Stimulated activated CD4-positive, alpha-beta T cell treated with anti-CD3 and anti-CD28 coated beads, TNF-alpha, amount 100 ng/mL, for 1 hour (primary cell): ENCODE results near the gene RAI1.

ENCODE experiments used
- DNase-seq, 3 donors: peaks; one replicate each; pipeline ENCODE4 v3.0.0-alpha.2; 2020; ENCODE audit warnings: low read depth in 3 of 3, low spot score in 1 of 3

RAI1 gene

DNA sequence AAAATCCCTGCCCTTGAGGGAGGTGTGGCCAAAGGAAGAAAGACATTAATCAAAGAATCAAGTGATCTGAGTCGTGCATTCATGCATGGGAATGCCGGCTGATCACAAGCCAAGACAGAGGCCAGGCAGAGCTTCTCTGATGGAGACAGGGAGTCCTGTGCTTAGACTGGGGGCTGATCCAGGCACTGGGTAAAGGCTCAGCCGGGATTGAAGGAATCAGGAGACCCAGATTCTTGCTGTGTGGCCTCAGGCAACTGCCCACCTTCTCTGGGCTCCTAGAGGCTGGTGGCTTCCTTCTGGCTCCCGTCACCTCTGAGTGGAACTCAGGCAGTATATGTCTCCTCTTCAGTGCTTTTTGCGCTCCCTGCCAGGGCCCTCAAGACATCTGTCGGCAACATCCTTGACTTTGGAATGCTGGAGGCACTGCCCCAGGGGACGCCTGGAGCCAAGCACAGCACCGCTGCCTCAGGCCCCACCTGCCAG, 17.7 kb downstream of the RAI1 start:
- no peak for DNase-seq

DNA sequence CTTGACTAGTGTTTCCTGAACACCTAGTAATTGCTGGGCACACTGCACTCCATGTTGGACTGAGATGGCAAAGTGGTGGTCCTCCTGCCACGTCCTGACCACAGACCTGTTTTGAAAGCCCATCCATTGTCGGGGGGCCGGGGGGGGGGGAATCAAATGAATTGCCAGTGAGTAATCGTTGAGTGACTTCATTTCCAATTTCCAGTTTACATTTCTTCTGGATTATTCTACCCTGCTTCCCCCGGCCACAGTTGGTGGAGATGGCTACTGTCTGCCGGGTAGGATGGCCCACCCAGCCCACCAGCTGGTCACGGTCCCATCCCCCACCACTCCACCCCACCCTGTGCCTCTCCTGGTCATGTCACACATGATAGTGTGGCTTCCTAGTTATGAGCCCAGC, 18.2 kb downstream of the RAI1 start:
- no peak for DNase-seq

DNA sequence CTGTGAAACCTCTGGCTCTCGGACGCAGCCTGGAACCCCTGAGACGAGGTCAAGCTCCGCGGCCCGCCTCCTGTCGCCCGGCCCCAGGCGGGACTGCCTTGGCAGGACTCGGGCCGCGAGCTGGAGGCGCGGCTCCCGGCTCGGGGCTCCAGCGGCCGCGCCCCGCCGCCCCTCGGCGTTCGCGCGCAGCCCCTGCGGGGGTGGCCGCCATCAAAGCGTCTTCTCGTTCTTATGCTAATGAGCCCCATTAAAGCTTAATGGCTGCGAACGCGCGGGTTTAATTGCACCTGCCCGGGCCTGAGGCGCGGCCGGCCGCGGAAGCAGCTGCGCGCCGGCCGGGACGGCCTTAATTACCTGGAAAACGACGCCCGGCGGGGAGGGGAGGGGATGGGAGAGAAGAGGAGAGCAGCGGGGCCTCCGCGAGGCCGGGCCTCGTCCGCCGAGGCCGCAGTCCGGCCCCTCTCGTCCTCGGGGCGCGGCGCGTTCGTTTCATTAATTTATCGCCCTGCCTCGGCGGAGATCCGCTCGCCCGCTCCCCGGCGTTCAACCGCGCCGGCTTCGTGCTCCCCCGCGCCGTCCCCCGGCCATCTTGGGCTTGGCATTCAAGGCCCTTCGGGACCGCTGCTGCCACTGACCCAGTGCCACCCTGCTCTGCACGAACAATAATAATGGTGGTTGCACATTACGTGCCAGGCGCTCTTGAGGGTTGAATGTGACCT, 19.2 kb downstream of the RAI1 start:
- DNase-seq, result no peak

DNA sequence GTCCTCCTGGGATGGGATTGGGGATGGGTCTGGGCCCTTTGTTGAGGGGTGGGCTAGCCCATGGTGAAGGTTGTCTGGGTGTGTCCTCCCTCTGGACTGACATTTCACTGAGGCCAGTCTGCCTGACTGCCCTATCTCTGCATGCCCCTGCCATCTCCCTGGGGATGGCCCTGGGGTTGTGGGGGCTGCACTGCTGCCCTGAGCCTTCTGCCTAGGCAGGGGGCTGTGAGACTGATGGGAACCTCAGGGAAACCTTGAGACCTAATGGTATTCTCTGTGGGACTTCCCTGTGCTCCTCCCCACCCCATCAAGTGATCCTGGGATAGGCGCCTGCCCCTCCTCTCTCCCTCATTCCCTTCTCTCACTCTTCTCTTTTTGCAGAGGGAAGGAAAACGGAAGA, 19.9 kb downstream of the RAI1 start:
- no peak for DNase-seq

DNA sequence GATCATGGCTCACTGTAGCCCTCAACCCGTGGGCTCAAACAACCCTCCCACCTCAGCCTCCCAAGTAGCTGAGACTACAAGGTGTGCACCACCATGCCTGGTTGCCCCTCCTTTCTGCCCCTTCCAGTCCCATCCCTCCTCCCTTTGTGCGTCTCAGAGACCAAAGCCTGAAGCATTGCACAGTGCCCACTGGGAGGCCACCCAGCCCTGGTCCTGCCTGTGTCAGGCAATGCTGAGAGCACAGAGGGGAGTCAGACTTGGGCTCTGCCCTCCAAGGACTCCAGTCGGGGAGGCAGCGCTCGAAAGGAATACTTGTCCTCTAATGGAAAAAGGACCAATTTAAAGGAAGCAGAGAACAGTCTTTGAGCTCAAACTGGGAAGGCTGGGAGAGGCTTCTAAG, 20.4 kb downstream of the RAI1 start:
- DNase-seq, result no peak

DNA sequence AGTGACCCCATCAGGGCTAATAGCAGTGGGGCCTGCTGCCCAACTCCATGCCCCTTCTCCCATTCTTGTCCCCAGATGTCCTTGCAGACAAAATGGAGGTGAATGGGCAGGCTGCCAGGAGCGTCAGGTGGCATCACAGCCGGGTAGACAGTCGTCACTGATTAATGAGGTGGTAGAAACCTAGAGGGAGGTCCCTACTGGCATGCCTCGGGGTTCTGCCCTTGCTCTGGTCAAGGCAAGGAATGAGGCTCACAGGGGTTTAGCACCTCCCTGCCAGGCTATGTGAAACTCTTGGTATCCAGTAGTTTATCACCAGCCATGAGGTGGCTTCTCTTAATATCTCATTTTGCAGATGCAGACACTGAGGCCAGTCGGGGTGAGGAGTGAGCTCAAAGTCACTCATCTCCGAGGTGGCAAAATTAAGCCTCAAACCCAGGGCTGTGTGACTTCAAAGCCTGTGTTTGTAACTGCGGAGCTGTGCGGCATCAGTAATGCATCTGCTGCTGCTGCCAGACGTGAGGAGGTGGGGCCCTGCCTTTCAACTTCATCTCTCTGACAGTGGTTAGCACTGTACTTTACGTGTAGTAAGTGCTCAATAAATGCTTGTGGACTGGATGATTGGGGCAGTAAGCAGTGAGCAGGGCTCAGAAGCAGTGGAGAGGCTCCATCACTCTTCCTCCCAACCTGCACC, 21.3 kb downstream of the RAI1 start:
- no peak for DNase-seq

DNA sequence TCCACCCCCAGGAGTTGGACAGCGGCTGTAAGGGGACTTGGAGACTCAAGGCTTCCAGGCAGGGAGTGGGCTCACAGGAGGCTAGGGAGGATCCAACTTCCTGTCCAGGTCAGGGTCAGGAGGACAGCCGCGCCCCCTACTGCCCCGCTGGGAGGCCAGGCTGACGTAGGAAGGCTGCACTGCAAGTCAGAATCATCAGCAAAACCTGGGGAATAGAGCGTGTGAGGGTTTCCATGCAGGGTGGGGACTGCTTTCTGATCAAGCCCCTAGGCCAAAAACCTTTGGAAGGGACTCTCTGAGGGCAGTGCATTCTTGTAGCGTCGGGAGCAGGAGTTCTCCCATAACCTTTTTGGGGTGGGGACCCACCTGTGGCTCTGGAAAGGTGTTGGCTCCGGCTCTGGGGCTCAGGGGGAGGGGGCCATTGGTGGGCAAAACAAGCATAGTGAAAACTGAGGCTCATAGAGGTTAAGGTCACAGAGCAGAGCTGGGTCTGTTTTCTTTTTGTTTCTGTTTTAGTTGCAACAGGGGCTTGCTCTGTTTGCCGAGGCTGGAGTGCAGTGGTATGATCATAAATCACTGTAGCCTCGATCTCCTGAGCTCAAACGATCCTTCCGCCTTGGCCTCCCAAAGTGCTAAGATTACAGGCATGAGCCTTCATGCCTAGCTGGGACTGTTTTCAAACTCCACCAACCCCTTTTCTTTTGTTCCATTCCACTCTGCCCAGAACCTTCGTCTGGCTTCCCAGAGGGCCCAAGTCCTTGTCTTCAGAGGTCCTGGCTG, 22.1 kb downstream of the RAI1 start:
- DNase-seq, result no peak

DNA sequence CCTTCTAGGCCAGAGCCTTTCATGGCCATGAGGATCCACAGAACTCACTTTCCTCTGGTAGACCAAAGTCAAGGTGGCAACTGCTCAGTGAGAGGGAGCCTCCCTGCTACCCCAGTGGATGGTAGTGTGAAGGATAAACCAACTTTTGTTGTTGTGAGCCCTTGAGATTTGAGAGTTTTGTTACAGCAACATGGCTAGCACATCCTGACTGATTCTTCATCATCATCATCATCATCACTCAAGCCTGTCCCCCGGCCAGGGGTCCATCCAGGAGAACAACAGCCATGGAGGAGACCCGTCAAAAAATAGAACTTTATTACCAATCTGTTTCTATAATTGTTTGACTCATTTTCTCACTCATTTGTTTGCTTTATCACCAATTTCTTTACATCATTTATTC, 23.7 kb downstream of the RAI1 start:
- no peak for DNase-seq

DNA sequence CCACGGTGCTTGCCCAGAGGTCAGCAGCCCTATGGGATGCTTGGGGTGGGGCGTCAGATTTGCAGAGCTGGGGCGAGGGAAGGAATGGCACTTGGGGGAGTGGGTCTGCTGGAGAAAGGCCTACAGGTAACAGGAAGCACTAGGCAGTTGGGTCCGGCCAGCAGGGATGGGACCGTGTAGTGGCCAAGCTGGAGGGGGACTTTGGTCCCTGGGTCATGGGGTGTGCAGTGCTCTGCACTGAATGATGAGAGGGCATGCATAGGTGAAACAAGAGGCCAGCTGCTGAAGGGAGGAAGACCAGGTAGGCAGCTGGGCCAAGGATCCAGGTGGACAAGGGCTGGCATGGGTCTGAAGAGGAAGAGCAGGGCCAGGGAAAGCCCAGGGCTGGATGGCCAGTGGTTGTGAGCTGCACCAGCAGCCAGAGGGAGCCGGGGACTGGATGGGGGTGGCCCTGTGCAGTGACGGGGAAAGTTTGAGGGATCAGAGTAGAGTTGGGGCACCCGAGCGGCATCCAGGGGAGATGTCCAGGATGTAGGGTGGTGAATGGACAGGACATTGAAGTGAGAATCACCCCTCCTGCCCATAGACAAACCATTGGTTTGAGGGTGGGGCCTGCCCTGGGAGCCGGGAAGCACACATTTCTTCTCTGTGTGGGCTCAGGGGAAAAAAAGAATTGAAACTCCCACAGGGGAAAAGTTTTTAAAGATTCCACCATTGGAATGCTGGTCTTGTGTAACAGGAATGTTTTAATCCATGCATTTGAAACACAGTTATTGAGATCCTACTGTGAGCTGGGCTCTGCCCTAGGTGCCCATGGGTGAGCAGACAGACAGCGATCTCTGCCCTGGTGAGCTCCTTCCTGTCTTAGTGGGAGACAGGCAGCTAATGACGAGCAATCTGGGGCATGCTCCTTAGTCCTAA, 25.1 kb downstream of the RAI1 start:
- DNase-seq, result no peak

DNA sequence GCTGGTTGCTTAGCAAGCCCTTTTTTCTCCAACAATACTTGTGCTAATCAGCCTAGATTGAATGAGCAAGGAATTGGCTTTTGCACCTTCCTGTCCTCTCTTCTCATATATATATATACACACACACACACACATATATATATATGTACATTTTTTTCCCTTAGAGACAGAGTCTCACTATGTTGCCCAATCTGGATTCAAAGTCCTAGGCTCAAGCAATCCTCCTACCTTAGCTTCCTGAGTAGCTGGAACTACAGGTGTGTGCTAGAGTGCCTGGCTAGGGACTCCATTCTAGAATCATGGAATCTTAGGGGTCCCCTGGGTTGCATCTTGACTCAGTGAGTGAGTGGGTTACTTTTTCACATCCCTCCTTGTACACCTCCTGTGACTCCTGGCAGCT, 27.0 kb downstream of the RAI1 start:
- DNase-seq, result no peak

DNA sequence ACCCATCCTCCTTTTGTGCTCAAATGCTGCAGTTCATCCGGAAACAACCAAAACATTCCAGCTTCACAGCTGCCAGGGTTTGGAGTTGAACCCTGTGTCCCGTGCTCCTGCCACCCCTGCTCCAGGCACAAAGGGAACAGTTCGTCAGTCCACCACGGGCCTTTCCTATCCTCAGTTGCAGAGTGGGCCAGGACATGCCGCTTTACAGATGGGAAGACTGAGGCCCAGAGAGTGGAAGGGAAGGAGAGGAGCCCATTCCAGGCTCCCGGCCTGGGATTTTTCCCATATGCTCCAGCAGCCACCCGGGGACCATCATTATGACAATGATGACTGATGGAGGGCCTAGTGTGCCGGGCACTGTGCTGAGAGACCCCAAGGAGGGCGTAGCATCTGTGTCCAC, 27.6 kb downstream of the RAI1 start:
- DNase-seq, result no peak

DNA sequence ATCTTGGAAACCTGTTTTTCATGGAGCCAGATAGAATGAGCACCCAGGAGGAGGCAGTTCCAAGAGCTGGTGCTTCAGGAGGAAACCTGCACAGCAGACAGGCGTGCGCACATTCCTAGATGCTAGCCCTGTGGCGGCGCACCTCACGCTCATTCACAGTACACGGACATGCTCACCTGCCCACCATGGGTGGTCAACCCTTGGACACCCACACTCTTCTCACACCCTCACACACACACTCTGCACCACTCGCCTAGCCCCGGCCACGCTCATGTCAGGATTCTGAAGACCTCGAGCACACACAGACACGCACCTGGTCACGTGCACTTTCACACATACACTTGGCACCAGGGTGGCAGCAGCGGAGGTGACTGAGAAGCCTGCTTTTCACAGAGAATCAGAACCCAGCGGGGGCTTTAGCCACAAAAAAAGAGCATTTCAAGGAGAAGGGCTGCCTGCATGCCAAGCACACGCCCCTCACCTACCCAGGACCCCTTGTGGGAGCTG, 28.6 kb downstream of the RAI1 start:
- no peak for DNase-seq

DNA sequence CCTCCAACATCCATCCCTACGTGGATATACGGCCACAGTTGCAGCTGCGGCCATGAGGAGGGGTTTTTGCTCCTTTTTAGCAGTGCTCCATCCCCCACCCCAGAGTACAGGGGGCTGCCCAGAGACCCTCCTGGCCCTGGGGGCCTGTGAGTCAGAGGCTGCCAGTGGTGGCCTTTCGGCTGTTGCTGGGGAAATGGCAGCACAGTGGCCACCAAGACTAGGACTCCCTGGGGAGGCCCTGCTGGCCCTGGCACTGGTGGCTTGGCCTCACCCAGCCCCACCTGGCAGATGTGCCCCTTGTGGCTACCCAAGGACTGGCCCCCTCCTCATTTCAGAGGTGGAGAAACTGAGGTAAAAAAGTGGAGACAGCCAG, 29.1 kb downstream of the RAI1 start:
- no peak for DNase-seq

DNA sequence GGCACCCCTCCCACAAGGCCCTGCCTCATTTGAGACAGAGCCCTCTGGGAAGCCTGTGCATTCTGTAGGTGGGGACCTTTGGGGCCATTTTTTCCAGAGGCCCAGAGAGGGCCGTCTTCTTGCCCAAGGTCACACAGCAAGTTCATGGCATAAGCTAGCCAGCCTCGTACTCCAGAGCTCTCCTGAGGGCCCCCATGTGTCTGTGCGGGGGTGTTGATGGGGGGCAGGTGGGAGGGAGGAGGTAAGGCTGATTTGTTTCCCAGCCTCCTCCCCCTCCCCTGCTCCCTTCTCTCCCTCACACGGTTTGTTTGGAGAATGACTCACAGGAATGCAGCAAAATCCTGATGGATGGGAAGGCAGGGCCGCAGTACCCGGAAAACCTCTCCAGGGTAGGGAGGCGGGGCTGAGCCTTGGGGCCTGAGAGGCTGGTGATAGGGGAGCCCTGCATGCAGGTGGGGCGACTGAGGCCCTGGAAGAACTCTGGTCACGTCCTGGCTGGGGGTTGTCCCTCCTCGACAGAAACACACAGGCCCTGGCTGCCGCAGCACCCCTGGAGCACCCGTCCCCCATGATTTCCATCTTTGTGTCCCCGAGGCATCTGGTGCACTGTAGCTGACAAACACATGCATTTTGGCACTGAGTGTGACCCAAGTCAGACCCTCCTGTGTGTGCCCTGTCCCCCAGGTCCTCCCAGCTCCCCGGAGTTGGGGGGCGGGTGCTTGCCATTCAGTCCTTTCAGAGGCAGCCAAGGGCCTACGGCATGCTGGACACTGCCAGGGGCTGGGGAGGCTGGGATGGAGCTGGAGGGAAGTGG, 29.7 kb downstream of the RAI1 start:
- DNase-seq, result no peak

DNA sequence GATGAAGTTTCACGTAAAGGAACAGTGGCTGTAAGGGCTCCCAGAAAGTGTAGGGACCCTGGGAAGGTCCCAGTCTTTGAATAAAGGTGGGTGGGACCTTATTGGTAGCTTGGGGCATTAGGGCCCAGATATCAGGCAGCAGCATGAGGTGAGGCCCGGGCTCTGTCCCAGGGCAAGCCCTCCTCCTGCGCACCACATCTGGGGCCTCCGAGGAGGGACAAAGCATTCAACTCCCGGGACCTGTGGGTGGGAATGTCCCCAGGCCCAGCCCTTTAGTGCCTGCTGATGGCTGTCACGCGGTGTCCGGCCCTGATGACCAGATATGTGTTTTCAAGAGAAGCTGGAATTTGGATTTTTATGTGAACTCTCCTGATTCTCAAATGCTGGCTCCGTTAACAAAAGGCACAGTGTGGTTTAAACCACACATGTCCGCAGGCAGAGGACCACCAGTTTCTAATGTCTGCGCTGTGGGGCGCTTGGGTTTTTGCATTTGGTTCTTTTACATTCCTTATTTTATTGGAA, 30.4 kb downstream of the RAI1 start:
- DNase-seq, result no peak

DNA sequence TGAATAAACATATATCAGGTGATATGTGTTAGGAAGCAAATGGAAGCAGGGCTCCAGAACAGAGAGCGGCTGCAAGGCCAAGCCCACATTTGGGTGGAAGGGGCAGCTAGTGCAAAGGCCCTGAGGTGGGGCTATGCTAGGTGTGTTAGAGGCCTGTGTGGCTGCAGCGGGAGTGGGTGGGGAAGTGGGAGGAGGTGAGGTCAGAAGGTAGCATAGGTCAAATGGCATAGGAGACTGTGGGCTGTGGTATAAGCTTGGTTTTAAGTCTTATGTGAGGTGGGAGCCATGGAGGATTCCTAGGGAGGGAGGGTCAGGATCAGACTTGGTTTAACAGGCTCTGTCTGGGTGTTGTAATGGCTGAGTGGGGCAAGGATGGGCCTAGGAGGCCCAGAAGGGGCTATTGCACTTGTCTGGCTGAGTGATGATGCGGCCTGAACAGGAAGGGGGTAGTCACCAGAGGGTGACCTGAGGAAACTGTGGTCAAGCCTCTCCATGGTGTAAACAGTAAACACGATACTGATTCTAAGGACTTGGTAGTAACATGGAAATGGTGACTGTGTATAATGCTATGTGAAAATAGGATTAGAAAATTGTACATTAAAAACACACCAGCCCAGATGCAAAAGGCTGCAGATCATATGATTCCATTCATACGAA, 31.1 kb downstream of the RAI1 start:
- no peak for DNase-seq

DNA sequence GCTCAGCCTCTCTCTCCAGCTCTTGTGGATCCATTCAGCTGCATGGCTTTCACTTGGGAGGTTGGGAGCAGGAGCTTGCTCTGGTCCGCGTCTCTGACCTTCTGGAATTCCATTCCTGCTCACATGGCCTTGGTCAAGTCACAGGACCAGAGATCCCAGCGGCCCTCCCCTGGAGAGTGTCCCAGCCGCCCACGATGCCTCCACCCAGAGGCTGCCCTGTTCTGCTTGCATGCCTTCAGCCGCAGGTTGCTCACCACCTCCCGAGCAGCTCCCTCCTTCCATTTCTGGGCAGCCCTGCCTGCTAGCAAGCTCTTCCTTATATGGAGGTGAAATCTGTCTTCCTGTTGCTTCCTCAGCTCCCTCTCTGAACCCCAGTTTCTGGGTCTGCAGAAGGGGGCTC, 32.6 kb downstream of the RAI1 start:
- no peak for DNase-seq

DNA sequence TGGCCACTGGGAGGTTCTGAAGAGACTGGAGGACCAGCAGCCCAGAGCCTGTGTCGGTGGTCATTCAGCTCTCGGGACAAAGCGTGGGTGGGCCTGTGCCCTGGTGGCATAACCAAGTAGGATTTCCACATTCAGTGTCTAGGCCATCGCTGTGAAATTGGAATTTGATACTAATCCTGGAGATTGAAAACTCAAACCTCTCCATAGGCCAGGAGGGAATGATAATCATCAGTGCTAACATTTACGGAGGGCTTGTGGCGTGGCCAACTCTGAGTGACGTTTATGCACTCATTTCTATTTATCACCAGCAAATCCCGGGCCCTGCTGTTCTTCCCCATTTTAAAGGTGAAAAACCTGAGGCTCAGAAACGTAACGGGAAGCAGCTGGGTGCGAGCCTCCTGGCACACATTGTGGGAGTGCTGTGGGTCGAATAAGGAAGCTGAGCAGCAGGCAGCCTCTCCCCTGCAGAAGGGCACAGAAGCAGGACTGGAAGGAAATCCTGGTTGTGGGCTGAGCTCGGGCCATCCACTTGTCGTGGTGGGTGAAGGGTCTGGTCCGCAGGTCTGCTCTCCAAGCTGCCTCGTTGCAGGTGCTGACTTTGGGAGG, 33.1 kb downstream of the RAI1 start:
- no peak for DNase-seq

DNA sequence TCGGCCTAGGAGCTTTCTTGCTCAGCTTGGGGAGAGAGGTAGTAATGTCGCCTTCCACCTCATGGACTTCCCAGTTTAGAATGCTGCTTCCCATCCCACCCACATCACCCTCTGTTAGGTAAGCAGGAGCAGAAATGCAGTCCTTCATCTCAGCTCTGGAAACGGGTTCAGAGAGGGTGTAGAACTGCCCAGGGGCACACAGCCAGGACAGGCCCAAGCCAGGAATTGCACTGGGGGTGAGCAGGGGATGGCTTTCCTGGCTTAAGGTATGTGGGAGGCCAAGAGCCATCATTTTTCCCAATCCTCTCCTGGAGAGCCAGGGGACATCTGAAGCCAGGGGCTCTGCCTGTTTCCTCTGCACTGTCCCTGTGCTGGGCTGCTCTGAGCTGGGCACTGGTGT, 33.6 kb downstream of the RAI1 start:
- no peak for DNase-seq
